ENCODE data around the gene SOX9. TPM values are rescaled to one million over a fixed set of nuclear protein-coding genes. Genes with fewer than 3 reads are reported as not detected.

The SOX9 gene
- total RNA-seq, 4 donors from 2014 or later, result 35.2 to 55.7 (median 42.3) TPM

DNA sequence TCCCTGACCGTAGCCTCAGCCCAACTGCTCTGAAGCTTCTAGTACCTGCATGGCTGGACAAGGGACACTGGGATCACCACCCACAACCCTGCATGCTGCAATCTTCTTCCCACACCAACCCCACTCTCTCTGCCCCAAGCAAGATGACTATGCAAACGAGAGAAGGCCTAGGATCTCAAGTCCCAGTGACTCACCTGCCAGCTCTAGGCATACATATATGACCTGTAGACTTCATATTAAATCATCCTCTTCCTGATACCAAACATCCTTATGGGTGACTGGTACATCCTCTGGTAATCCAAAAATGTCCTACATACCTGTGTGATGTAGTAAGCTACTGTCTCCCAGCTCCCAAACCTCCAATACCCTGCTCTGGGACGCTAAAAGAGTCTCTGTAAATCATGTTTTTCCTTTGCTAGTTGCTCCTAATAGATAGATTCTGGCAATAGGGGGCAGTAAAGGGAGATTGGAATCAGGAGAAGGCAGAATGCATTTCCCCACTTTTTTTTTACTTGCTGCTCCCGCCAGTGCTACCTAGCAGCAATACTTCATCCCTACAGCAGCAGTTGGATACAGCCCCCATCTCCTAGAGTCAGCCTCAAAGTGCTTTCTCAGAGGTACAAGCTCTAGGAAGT lies 43.4 kb upstream of the SOX9 start:
- no peak overlapping the region for H3K4me3 ChIP-seq
- in situ Hi-C loops (cut with MboI; ENCODE audit: low pct_ligation_motif_present in 1 of 4, low pct_unique_long_range_greater_than_20kb in 1 of 4, low sequenced_read_pairs in 3 of 4) (no loop called here), intact Hi-C loops (cut with DNase I; ENCODE audit: low total_unique reads) (loop anchor here (5.0 kb wide), 1 partner anchor 1475 kb away; no protein-coding TSS in a partner anchor)
- no peak overlapping the region for H3K27ac ChIP-seq
- no peak for TF ChIP-seq EP300 (IDR thresholded peaks at IDR 0.05; ENCODE audit: low read depth)
- H3K27me3 ChIP-seq, result no peaks in the 10 kb centered on the region
- 77 to 100% methylated on average over 1 to 4 of the region's 4 CpGs for WGBS, 2 donors (ENCODE audit: low coverage in 1 of 2)
- no peaks in the 10 kb centered on the region for H3K9me3 ChIP-seq
- no peaks in the 10 kb centered on the region for H3K4me1 ChIP-seq
- DNase-seq, result no peak
- no peaks in the 10 kb centered on the region for H3K36me3 ChIP-seq

DNA sequence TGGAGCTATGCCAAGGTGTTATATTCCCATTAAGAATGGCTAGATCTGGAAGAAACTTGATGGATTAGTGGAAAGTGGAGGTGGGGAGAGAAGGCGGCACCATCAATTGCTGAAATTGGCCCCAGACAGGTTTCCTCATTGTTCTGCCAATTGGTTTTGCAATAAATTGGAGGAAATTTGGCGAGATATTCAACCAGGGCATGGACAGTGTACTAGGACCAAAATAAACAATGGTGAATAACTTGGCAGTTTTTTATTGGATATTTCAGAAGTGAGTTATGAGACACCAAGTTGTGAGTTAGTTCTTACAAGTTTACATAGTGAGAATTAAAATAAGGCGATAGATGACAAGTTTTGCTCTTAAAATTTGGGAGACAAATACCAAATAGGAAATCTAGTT lies 41.1 kb upstream of the SOX9 start:
- WGBS, 2 donors (ENCODE audit: low coverage in 1 of 2), result 59 to 68% methylated on average over 2 to 3 of the region's 3 CpGs
- no peak overlapping the region for H3K4me3 ChIP-seq
- no peaks in the 10 kb centered on the region for H3K27me3 ChIP-seq
- no peaks in the 10 kb centered on the region for H3K9me3 ChIP-seq
- no peaks in the 10 kb centered on the region for H3K36me3 ChIP-seq
- no peaks in the 10 kb centered on the region for H3K4me1 ChIP-seq
- in situ Hi-C loops (cut with MboI; ENCODE audit: low pct_ligation_motif_present in 1 of 4, low pct_unique_long_range_greater_than_20kb in 1 of 4, low sequenced_read_pairs in 3 of 4), result no loop called here
- intact Hi-C loops (cut with DNase I; ENCODE audit: low total_unique reads), result loop anchor here (5.0 kb wide), 1 partner anchor 1473 kb away; no protein-coding TSS in a partner anchor
- TF ChIP-seq, protein P1, sequence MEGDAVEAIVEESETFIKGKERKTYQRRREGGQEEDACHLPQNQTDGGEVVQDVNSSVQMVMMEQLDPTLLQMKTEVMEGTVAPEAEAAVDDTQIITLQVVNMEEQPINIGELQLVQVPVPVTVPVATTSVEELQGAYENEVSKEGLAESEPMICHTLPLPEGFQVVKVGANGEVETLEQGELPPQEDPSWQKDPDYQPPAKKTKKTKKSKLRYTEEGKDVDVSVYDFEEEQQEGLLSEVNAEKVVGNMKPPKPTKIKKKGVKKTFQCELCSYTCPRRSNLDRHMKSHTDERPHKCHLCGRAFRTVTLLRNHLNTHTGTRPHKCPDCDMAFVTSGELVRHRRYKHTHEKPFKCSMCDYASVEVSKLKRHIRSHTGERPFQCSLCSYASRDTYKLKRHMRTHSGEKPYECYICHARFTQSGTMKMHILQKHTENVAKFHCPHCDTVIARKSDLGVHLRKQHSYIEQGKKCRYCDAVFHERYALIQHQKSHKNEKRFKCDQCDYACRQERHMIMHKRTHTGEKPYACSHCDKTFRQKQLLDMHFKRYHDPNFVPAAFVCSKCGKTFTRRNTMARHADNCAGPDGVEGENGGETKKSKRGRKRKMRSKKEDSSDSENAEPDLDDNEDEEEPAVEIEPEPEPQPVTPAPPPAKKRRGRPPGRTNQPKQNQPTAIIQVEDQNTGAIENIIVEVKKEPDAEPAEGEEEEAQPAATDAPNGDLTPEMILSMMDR (IDR thresholded peaks at IDR 0.05), result no peak
- no peak for TF ChIP-seq POLR2A (IDR thresholded peaks at IDR 0.05)
- TF ChIP-seq EP300 (IDR thresholded peaks at IDR 0.05; ENCODE audit: low read depth), result no peak
- no peak for TF ChIP-seq POLR2AphosphoS5 (IDR thresholded peaks at IDR 0.05)
- H3K27ac ChIP-seq, result no peak overlapping the region
- no peak for DNase-seq

GRCh38 chr17:72087876-72088275 lies 32.9 kb upstream of the SOX9 start:
- no peak overlapping the region for H3K27ac ChIP-seq
- no peak for DNase-seq
- H3K27me3 ChIP-seq, result no peaks in the 10 kb centered on the region
- H3K36me3 ChIP-seq, result no peaks in the 10 kb centered on the region
- no peak overlapping the region for H3K4me3 ChIP-seq
- H3K9me3 ChIP-seq, result no peaks in the 10 kb centered on the region
- intact Hi-C loops (cut with DNase I; ENCODE audit: low total_unique reads) (no loop called here), in situ Hi-C loops (cut with MboI; ENCODE audit: low pct_ligation_motif_present in 1 of 4, low pct_unique_long_range_greater_than_20kb in 1 of 4, low sequenced_read_pairs in 3 of 4) (no loop called here)
- 75% methylated on average over 1 of the region's 1 CpG; no CpG with 5 or more reads in 1 of the 2 donors for WGBS, 2 donors (ENCODE audit: low coverage in 1 of 2)
- no peak for TF ChIP-seq EP300 (IDR thresholded peaks at IDR 0.05; ENCODE audit: low read depth)
- TF ChIP-seq POLR2AphosphoS5 (IDR thresholded peaks at IDR 0.05), result no peak
- no peak for TF ChIP-seq POLR2A (IDR thresholded peaks at IDR 0.05)
- TF ChIP-seq, protein P1 (IDR thresholded peaks at IDR 0.05), result no peak
- H3K4me1 ChIP-seq, result no peaks in the 10 kb centered on the region

DNA sequence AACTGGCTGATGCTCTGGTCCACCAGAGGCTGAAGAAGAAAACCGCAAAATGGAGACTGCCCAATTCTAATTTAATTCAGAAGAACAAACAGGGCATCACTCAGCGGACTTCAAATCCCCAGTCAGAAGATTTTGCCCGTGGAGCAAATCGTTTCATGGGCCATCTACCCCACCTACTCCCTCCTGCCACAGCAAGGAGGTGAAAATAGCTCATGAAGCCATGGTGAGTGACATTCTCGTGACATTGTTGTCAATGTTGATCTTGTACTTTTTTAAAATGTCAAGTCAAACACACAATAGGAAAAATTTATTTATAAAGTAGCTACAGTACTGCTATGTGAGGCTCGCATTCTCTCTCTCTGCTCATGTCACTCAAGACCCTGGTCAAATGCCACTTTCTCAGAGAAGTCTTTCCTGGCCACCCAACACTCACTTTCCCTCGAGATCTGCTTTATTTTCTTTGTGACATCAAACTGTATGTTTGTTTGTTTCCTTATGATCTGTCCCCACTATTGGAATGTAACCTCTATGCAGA lies 31.3 kb upstream of the SOX9 start:
- no peaks in the 10 kb centered on the region for H3K36me3 ChIP-seq
- in situ Hi-C loops (cut with MboI; ENCODE audit: low pct_ligation_motif_present in 1 of 4, low pct_unique_long_range_greater_than_20kb in 1 of 4, low sequenced_read_pairs in 3 of 4), result no loop called here
- no peak overlapping the region for H3K4me3 ChIP-seq
- H3K9me3 ChIP-seq, result no peaks in the 10 kb centered on the region
- WGBS, 2 donors (ENCODE audit: low coverage in 1 of 2), result 70 to 73% methylated on average over 7 of the region's 7 CpGs
- H3K27ac ChIP-seq, result no peak overlapping the region
- intact Hi-C loops (cut with DNase I; ENCODE audit: low total_unique reads), result no loop called here
- H3K27me3 ChIP-seq, result no peaks in the 10 kb centered on the region
- DNase-seq, result no peak
- no peaks in the 10 kb centered on the region for H3K4me1 ChIP-seq
- TF ChIP-seq POLR2A (IDR thresholded peaks at IDR 0.05) (no peak), EP300 (IDR thresholded peaks at IDR 0.05; ENCODE audit: low read depth) (no peak), POLR2AphosphoS5 (IDR thresholded peaks at IDR 0.05) (no peak)
- TF ChIP-seq, protein P1 (IDR thresholded peaks at IDR 0.05), result no peak
